Hepatocyte (in vitro differentiated cells): Measurements from ENCODE around the gene CHRNB1.

Experiments used
- CTCF ChIP-seq: fragments of 200-600 bp; sonication (generic); IDR thresholded peaks from 2 replicates; pipeline ENCODE4 v1.5.1; 2016; ENCODE audit warnings: antibody characterized with exemption, mild to moderate bottlenecking; ENCODE audit not compliant: poor library complexity
- EZH2 ChIP-seq: fragments of 200-600 bp; sonication (generic); IDR thresholded peaks from 2 replicates; pipeline ENCODE4 v1.6.1; 2016; ENCODE audit warnings: antibody characterized with exemption, mild to moderate bottlenecking, borderline replicate concordance
- EZH2phosphoT487 ChIP-seq: fragments of 200-600 bp; sonication (generic); IDR thresholded peaks from one replicate; pipeline ENCODE4 v1.6.1; 2018; ENCODE audit warnings: antibody characterized with exemption, mild to moderate bottlenecking, low read depth, moderate library complexity; ENCODE audit not compliant: unreplicated experiment, severe bottlenecking

- TF ChIP-seq CTCF (no peak), EZH2 (no peak), EZH2phosphoT487 (no peak)
Measured at GRCh38 chr17:7421186-7421585, 23.7 kb upstream of the CHRNB1 start.
